Neural crest cell (in vitro differentiated cells): ENCODE results near the gene PRODH. TPM values are rescaled to one million over a fixed set of nuclear protein-coding genes. Genes with fewer than 3 reads are reported as not detected.
"Not testable (repeated sequence)": the region's sequence is repeated elsewhere in the genome, so short reads cannot be mapped to it uniquely, and the experiment has no call there.

Experiments used
- DNase-seq: peaks from one replicate; pipeline ENCODE4 v3.0.0; 2021; ENCODE audit warnings: low read depth, mixed read lengths, low spot score
- H3K27ac Mint-ChIP-seq: one replicate; pipeline ENCODE4 v1.8.0; 2021; ENCODE audit warnings: mild to moderate bottlenecking, mixed read lengths; ENCODE audit not compliant: unreplicated experiment
- H3K27me3 Mint-ChIP-seq: 2 replicates; pipeline ENCODE4 v1.8.0; 2021; ENCODE audit warnings: low read depth, mild to moderate bottlenecking, mixed read lengths
- H3K36me3 Mint-ChIP-seq: 2 replicates; pipeline ENCODE4 v1.8.0; 2021; ENCODE audit warnings: low read depth, mild to moderate bottlenecking, mixed read lengths
- H3K4me1 Mint-ChIP-seq: 2 replicates; pipeline ENCODE4 v1.8.0; 2021; ENCODE audit warnings: mixed read lengths
- H3K4me3 Mint-ChIP-seq: one replicate; pipeline ENCODE4 v1.8.0; 2021; ENCODE audit warnings: mild to moderate bottlenecking, mixed read lengths
- H3K9me3 Mint-ChIP-seq: 2 replicates; pipeline ENCODE4 v1.8.0; 2021; ENCODE audit warnings: mixed read lengths
- total RNA-seq: library from RNA; stranded (reverse); gene quantifications from 2 replicates; pipeline ENCODE4 v1.2.1, GENCODE V29; 2021
- TF ChIP-seq, protein P1 (sequence below): fragments of 200-600 bp; sonication (generic); conservative IDR thresholded peaks from 2 replicates; pipeline ENCODE4 v1.5.0; 2021; ENCODE audit warnings: antibody characterized with exemption, mild to moderate bottlenecking

PRODH gene
- total RNA-seq, 1 donor from 2014 or later, result 0.09 TPM

DNA sequence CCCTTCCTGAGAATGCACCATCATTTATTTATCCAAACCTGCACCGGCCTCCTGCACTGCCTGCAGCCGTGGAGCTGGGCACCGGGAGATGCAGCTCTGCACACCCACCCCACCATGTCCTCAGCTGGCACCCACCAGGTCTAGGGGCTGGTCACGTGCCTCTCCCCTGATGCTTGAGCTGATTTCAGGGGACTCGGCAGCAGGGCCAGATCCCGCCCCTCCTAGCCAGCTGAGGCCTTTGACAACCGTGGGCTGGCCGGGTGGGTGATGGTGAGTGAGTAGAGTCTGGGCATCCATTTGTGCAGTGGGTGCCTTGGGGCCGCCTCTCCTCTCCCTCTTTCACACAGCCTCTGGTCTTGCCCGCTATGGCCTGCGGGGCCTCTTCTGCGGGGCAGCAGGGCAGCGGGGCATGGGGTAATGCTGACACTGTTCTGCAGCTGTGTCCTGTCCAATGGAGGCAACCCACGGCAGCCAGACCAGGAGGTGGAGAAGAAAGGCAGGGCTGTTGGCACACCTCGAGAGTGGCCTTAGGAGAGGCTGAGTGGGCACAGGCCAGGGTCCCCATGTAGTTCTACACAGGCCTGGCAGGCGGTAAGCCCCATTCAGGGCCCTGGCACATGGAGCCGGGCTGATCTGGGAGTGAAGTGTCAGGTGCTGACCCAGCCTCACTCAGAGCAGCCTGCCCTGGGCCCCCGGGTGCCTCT is 38.5 kb upstream of the PRODH start:
- Mint-ChIP-seq H3K27me3 (no peaks in the 10 kb centered on the region), H3K4me3 (peak overlapping the region; percentile 72), H3K36me3 (peaks cover 10% of the 10 kb centered on the region), H3K4me1 (peaks cover 8% of the 10 kb centered on the region), H3K9me3 (no peaks in the 10 kb centered on the region), H3K27ac (no peak overlapping the region)
- TF ChIP-seq, protein P1, sequence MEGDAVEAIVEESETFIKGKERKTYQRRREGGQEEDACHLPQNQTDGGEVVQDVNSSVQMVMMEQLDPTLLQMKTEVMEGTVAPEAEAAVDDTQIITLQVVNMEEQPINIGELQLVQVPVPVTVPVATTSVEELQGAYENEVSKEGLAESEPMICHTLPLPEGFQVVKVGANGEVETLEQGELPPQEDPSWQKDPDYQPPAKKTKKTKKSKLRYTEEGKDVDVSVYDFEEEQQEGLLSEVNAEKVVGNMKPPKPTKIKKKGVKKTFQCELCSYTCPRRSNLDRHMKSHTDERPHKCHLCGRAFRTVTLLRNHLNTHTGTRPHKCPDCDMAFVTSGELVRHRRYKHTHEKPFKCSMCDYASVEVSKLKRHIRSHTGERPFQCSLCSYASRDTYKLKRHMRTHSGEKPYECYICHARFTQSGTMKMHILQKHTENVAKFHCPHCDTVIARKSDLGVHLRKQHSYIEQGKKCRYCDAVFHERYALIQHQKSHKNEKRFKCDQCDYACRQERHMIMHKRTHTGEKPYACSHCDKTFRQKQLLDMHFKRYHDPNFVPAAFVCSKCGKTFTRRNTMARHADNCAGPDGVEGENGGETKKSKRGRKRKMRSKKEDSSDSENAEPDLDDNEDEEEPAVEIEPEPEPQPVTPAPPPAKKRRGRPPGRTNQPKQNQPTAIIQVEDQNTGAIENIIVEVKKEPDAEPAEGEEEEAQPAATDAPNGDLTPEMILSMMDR, result no peak
- no peak for DNase-seq

DNA sequence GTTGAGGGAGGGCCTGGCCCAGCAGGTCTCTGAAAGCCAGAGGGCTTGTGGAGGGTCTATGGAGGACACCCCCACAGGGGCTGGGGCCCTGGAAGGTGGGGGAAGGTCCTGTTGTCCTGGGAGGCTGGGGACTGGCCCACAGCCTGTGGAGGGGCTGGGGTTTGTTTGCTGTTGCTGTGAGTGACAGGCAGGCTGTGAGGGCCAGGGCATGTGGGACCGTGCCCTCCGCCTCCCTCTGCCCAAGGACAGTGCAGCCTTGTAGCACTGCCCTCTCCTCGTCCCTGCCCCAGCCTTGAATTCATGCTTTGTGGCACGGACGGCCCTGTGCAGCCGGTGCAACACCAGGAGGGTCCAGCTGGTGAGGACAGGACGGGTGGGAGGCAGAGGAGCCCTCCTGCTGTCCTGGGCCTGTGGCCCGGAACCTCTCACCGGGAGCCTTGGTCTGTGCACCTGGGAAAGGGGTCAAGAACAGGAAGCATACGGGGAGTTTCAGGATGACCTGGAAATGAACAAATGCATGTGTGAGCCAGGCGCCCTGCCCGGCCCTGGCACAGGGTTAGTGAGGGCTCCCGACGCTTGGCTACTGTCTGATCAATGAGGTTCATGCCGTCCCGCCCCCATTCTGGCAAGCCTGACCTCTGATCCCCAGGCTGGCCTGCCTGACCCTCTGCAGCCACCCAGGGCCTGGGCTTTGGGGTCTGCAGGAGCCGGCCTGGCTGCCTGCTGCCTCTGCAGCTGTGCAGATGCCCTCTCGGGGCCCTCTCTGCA is 37.4 kb upstream of the PRODH start:
- H3K27ac Mint-ChIP-seq, result no peak overlapping the region
- H3K4me3 Mint-ChIP-seq, result peak overlapping the region; percentile 72
- DNase-seq, result no peak

DNA sequence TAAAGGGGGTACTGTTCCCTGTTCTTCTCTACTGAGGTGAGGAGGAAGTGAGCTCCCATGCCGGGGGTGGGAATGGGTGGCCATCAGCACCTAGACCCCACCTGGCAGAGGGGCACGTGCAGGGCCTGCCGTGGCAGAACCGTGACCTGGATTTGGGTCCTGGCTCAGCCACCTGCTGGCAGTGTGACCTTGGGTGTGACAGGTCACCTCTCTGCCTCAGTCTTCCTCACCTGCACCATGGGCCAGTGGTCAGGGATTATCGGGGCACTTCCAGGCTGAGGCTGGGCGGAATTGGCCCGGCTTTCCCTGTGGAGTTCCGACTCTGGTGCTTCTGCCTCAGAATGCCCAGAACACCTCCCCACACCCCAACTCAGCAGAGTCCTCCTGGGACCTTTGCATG is 36.5 kb upstream of the PRODH start:
- not testable (repeated sequence) for H3K27me3 Mint-ChIP-seq, H3K4me3 Mint-ChIP-seq, H3K4me1 Mint-ChIP-seq, DNase-seq, H3K27ac Mint-ChIP-seq, H3K9me3 Mint-ChIP-seq, H3K36me3 Mint-ChIP-seq

More for the DNA sequence above, 37.4 kb upstream of the PRODH start:
- Mint-ChIP-seq H3K36me3 (peaks cover 3% of the 10 kb centered on the region), H3K9me3 (no peaks in the 10 kb centered on the region), H3K27me3 (no peaks in the 10 kb centered on the region), H3K4me1 (peaks cover 8% of the 10 kb centered on the region)
- TF ChIP-seq, protein P1, result no peak

GRCh38 chr22:18972029-18972428 is 35.9 kb upstream of the PRODH start:
- H3K36me3 Mint-ChIP-seq, H3K4me1 Mint-ChIP-seq, DNase-seq, H3K27me3 Mint-ChIP-seq, H3K9me3 Mint-ChIP-seq: not testable (repeated sequence)
- peak overlapping the region; percentile 81 for H3K4me3 Mint-ChIP-seq
- peak overlapping the region; percentile 4 for H3K27ac Mint-ChIP-seq

DNA sequence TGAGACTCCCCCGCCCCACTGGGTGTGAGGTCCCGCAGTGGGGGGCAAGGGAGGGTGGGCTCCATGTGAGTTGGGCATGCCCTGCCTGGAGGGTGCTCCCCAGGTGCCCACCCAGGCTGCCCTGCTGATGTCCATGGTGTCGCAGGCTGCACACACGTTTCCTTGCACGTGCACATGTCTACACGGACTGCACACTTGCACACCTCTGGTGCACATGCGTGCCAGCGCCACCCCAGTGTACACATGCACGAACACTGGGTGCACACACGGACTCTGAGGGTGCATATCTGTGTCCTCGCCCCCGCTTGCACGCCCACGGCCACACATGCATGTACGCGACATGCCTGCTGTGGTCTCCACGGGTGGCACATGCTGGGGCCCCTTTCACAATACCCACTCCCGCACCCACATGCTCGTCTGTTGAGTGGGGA is 35.2 kb upstream of the PRODH start:
- no peaks in the 10 kb centered on the region for H3K36me3 Mint-ChIP-seq
- H3K27me3 Mint-ChIP-seq, result no peaks in the 10 kb centered on the region
- peaks cover 12% of the 10 kb centered on the region for H3K4me1 Mint-ChIP-seq
- no peak for DNase-seq
- H3K9me3 Mint-ChIP-seq, result no peaks in the 10 kb centered on the region
- H3K27ac Mint-ChIP-seq, result no peak overlapping the region
- H3K4me3 Mint-ChIP-seq, result no peak overlapping the region
- TF ChIP-seq, protein P1, result no peak

- TF ChIP-seq, protein P1, result no peak
- no peaks in the 10 kb centered on the region for H3K9me3 Mint-ChIP-seq
- peak overlapping the region; percentile 75 for H3K4me3 Mint-ChIP-seq
- H3K4me1 Mint-ChIP-seq, result peaks cover 12% of the 10 kb centered on the region
- no peaks in the 10 kb centered on the region for H3K36me3 Mint-ChIP-seq
- DNase-seq, result no peak
- no peaks in the 10 kb centered on the region for H3K27me3 Mint-ChIP-seq
- H3K27ac Mint-ChIP-seq, result no peak overlapping the region
Observed at GRCh38 chr22:18970948-18971315, 34.8 kb upstream of the PRODH start.
